Liver (tissue), 9 donors: Measurements from ENCODE around the gene VWA3B. TPM values are rescaled to one million over a fixed set of nuclear protein-coding genes. Genes with fewer than 3 reads are reported as not detected.
"Not testable (repeated sequence)": the region's sequence is repeated elsewhere in the genome, so short reads cannot be mapped to it uniquely, and the experiment has no call there.

Source experiments
- DNase-seq: peaks from one replicate; pipeline ENCODE4 v3.0.0-alpha.2; 2017; ENCODE audit warnings: low spot score
- H3K27ac ChIP-seq, 2 donors: one replicate each; pipeline ENCODE4 v1.7.0; 2013; ENCODE audit warnings: inconsistent platforms in 2 of 2, low read length in 2 of 2, control low read depth in 1 of 2, low read depth in 1 of 2, mild to moderate bottlenecking in 1 of 2
- H3K27me3 ChIP-seq, 4 donors: one replicate each; pipeline versions ENCODE4 v1.6.1 to v1.7.0; 2013; ENCODE audit warnings: low read length in 3 of 4, inconsistent platforms in 1 of 4, mild to moderate bottlenecking in 1 of 4, moderate library complexity in 1 of 4; ENCODE audit not compliant: control insufficient read depth in 4 of 4, insufficient read depth in 4 of 4
- H3K36me3 ChIP-seq, 4 donors: one replicate each; pipeline versions ENCODE4 v1.6.1 to v1.7.0; 2013; ENCODE audit warnings: low read length in 3 of 4, mild to moderate bottlenecking in 3 of 4, low read depth in 1 of 4, moderate library complexity in 1 of 4; ENCODE audit not compliant: control insufficient read depth in 4 of 4, insufficient read depth in 3 of 4
- H3K4me1 ChIP-seq, 4 donors: one replicate each; pipeline versions ENCODE4 v1.6.1 to v1.7.0; 2013; ENCODE audit warnings: low read length in 3 of 4, mild to moderate bottlenecking in 3 of 4, moderate library complexity in 1 of 4; ENCODE audit not compliant: control insufficient read depth in 4 of 4, insufficient read depth in 4 of 4
- H3K4me3 ChIP-seq, 3 donors: one replicate each; pipeline versions ENCODE4 v1.6.1 to v1.7.0; 2013; ENCODE audit warnings: low read length in 3 of 3, control low read depth in 1 of 3, low read depth in 1 of 3, mild to moderate bottlenecking in 1 of 3
- H3K9ac ChIP-seq, 2 donors: one replicate each; pipeline ENCODE4 v1.7.0; 2013; ENCODE audit warnings: low read length in 2 of 2, mild to moderate bottlenecking in 2 of 2, moderate library complexity in 2 of 2, control low read depth in 1 of 2, low read depth in 1 of 2
- H3K9me3 ChIP-seq, 4 donors: one replicate each; pipeline versions ENCODE4 v1.6.1 to v1.7.0; 2013; ENCODE audit warnings: low read length in 3 of 4; ENCODE audit not compliant: control insufficient read depth in 4 of 4
- EGR1 ChIP-seq, 2 donors: IDR thresholded peaks; 2 replicates each; pipeline ENCODE4 v1.6.1; 2016 to 2018; ENCODE audit warnings: antibody characterized with exemption in 2 of 2, low read depth in 2 of 2
- FOXA2 ChIP-seq: IDR thresholded peaks from 2 replicates; pipeline ENCODE4 v1.6.1; 2016; ENCODE audit warnings: antibody characterized with exemption
- GABPA ChIP-seq, 2 donors: IDR thresholded peaks in 1 of 2; conservative IDR thresholded peaks in 1 of 2; 2 replicates each; pipeline ENCODE4 v1.6.1; 2016; ENCODE audit warnings: antibody characterized with exemption in 2 of 2, mild to moderate bottlenecking in 1 of 2, moderate library complexity in 1 of 2
- HNF4A ChIP-seq, 2 donors: conservative IDR thresholded peaks; 2 replicates each; pipeline ENCODE4 v1.6.1; 2016; ENCODE audit warnings: antibody characterized with exemption in 2 of 2, mild to moderate bottlenecking in 2 of 2
- JUND ChIP-seq, 2 donors: IDR thresholded peaks; 2 replicates each; pipeline ENCODE4 v1.6.1; 2016; ENCODE audit warnings: antibody characterized with exemption in 2 of 2
- MAX ChIP-seq: IDR thresholded peaks from 2 replicates; pipeline ENCODE4 v1.6.1; 2016; ENCODE audit warnings: antibody characterized with exemption
- RAD21 ChIP-seq, 2 donors: IDR thresholded peaks; 2 replicates each; pipeline ENCODE4 v1.6.1; 2016; ENCODE audit warnings: antibody characterized with exemption in 2 of 2, mild to moderate bottlenecking in 2 of 2
- REST ChIP-seq: IDR thresholded peaks from 2 replicates; pipeline ENCODE4 v1.6.1; 2016; ENCODE audit warnings: antibody characterized with exemption, mild to moderate bottlenecking
- RXRA ChIP-seq, 2 donors: IDR thresholded peaks; 2 replicates each; pipeline ENCODE4 v1.6.1; 2017 to 2018; ENCODE audit warnings: antibody characterized with exemption in 2 of 2, mild to moderate bottlenecking in 1 of 2
- SP1 ChIP-seq: IDR thresholded peaks from 2 replicates; pipeline ENCODE4 v1.6.1; 2018; ENCODE audit warnings: antibody characterized with exemption, mild to moderate bottlenecking
- WGBS: extraction: QIAGEN DNeasy Blood & Tissue Kit; methylation state at CpG from one replicate; pipeline ENCODE4 v1.1.7; 2013; 5-methylcytosine and 5-hydroxymethylcytosine counted together
- polyA plus RNA-seq, 2 donors: library from polyadenylated mRNA; stranded (reverse) in 1 of 2; unstranded in 1 of 2; fragments of 200-250 nt in 1 of 2; fragments of >200 nt in 1 of 2; fragmentation: Nextera tagmentation in 1 of 2; extraction: Ambion mirVana in 1 of 2; gene quantifications; one replicate each; pipeline versions ENCODE4 v1.2.1 to v1.2.3, GENCODE V29; 2013 to 2015
- total RNA-seq, 2 donors: library from RNA; depleted of rRNA; stranded (reverse); fragments of >200 nt; gene quantifications; one replicate each; pipeline ENCODE4 v1.2.3, GENCODE V29; 2014
- TF ChIP-seq, protein P1 (sequence below): IDR thresholded peaks from 2 replicates; pipeline ENCODE4 v1.6.1; 2016; ENCODE audit warnings: antibody characterized with exemption
- TF ChIP-seq, protein P2 (sequence below): fragments of 150-350 bp; IDR thresholded peaks from 2 replicates; pipeline ENCODE4 v1.5.1; 2017; ENCODE audit warnings: improper control_type of control experiment, low read depth, low read length; ENCODE audit not compliant: missing input control
- donor health status: healthy.
- donor health status: healthy.
- donor health status: healthy.
- donor health status: healthy.
- donor health status: healthy.

The VWA3B gene
- total and polyA plus RNA-seq, 4 donors = 0.08 TPM; not detected in 3

DNA sequence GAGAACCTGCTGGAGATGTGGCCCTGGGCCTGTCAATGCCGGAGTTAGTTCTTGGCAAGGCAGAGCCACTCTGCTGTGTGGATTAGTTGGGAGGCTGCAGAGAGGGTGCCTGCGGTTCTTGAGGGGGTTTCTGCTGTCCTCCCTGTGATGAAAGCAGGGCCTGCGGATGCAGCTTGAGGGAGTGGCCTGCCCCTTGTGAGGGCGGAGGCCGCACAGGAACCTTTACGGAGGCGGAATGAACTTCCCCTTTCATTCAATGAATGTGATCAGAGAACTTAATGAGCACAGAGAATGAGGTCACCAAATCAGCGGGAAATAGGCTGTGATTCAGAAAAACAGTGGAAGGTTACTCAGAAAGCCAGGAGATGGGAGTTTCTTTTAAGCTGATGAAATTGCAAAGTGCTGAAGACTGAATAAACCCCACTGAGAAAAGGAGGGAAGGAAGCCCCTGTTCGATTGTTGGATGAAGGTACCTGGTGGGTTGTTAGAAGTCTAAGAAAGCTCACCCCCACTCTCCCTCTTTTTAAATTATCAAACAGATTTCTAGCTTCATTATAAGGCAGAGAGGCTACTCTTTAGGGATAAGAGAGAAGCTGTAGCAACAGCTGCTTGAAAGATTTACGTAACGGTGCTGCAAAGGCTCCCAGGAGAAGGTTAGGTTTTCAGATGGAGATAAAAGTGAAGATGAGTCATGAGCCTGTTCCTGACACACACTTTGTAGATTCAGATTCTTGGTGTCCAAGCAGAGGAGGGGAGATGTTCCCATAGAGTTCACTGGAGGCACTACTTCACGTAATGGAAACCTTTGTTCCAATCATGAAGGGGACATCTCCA, 47.4 kb downstream of the VWA3B start (continued):
- TF ChIP-seq, protein P1, sequence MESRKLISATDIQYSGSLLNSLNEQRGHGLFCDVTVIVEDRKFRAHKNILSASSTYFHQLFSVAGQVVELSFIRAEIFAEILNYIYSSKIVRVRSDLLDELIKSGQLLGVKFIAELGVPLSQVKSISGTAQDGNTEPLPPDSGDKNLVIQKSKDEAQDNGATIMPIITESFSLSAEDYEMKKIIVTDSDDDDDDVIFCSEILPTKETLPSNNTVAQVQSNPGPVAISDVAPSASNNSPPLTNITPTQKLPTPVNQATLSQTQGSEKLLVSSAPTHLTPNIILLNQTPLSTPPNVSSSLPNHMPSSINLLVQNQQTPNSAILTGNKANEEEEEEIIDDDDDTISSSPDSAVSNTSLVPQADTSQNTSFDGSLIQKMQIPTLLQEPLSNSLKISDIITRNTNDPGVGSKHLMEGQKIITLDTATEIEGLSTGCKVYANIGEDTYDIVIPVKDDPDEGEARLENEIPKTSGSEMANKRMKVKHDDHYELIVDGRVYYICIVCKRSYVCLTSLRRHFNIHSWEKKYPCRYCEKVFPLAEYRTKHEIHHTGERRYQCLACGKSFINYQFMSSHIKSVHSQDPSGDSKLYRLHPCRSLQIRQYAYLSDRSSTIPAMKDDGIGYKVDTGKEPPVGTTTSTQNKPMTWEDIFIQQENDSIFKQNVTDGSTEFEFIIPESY = no peak
- no peak for TF ChIP-seq HNF4A (conservative IDR thresholded peaks at IDR 0.05)

DNA sequence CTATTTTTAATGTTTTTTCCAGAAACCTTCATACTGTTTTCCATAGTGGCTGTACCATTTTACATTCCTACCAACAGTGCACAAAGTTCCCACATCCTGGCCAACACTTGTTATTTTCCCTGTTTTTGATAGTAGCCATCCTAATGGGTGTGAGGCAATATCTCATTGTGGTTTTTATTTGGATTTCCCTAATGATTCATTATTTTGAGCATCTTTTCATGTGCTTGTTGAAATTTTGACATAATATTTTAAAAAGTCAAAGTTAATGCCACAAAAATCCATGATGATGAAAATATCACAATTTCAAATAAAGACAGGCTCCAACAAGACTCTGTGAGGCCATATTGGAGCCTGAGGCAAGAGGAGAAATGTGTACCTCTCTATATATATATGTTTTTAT, 50.2 kb downstream of the VWA3B start:
- no peak for TF ChIP-seq SP1
- no peak for TF ChIP-seq FOXA2
- TF ChIP-seq EGR1 (IDR thresholded peaks at IDR 0.05; ENCODE audit: low read depth in 2 of 2) = no peak
- TF ChIP-seq JUND (IDR thresholded peaks at IDR 0.05) = no peak
- TF ChIP-seq, protein P1 = no peak
- no peak for TF ChIP-seq RAD21 (IDR thresholded peaks at IDR 0.05)
- no peak for TF ChIP-seq RXRA (IDR thresholded peaks at IDR 0.05)
- no peak for TF ChIP-seq GABPA (IDR thresholded peaks at IDR 0.05 in 1 of 2, conservative IDR thresholded peaks at IDR 0.05 in 1 of 2)
- no peak for TF ChIP-seq REST
- no peak for TF ChIP-seq MAX
- TF ChIP-seq, protein P2, sequence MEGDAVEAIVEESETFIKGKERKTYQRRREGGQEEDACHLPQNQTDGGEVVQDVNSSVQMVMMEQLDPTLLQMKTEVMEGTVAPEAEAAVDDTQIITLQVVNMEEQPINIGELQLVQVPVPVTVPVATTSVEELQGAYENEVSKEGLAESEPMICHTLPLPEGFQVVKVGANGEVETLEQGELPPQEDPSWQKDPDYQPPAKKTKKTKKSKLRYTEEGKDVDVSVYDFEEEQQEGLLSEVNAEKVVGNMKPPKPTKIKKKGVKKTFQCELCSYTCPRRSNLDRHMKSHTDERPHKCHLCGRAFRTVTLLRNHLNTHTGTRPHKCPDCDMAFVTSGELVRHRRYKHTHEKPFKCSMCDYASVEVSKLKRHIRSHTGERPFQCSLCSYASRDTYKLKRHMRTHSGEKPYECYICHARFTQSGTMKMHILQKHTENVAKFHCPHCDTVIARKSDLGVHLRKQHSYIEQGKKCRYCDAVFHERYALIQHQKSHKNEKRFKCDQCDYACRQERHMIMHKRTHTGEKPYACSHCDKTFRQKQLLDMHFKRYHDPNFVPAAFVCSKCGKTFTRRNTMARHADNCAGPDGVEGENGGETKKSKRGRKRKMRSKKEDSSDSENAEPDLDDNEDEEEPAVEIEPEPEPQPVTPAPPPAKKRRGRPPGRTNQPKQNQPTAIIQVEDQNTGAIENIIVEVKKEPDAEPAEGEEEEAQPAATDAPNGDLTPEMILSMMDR = no peak
- H3K4me1 ChIP-seq = no peaks in the 10 kb centered on the region
- no peaks in the 10 kb centered on the region for H3K36me3 ChIP-seq
- H3K9me3 ChIP-seq = no peaks in the 10 kb centered on the region
- no peak overlapping the region for H3K4me3 ChIP-seq
- H3K27me3 ChIP-seq = no peaks in the 10 kb centered on the region
- no peak for DNase-seq
- no peak overlapping the region for H3K27ac ChIP-seq
- H3K9ac ChIP-seq = no peak overlapping the region

DNA sequence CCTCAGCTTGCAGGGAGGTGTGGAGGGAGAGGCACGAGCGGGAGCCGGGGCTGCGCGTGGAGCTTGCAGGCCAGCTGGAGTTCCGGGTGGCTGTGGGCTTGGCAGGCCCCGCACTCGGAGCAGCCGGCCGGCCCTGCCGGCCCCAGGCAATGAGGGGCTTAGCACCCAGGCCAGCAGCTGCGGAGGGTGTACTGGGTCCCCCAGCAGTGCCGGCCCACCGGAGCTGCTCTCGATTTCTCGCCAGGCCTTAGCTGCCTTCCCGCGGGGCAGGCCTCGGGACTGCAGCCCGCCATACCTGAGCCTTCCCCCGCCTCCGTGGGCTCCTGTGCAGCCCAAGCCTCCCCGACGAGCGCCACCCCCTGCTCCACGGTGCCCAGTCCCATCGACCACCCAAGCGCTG, 52.0 kb downstream of the VWA3B start:
- 95% methylated on average over 28 of the region's 28 CpGs for WGBS

More for the DNA sequence above, 52.0 kb downstream of the VWA3B start:
- H3K4me3 ChIP-seq, H3K9me3 ChIP-seq, H3K9ac ChIP-seq, H3K4me1 ChIP-seq, H3K27ac ChIP-seq, H3K36me3 ChIP-seq, H3K27me3 ChIP-seq, DNase-seq: not testable (repeated sequence)
